H1 (cell line): ENCODE results near the gene WFDC12. TPM values are rescaled to one million over a fixed set of nuclear protein-coding genes. Genes with fewer than 3 reads are reported as not detected.

Source experiments
- CTCF ChIA-PET: fragments of 300-600 bp; sonication (Branson Sonifier 250); formaldehyde crosslinking; loops from one replicate; lab custom pipeline; 2021; ENCODE audit not compliant: partially characterized antibody; lab: Charles Lee
- POLR2A ChIA-PET: fragments of 300-600 bp; sonication (Branson Sonifier 250); formaldehyde crosslinking; loops from one replicate; lab custom pipeline; 2021; ENCODE audit warnings: inconsistent platforms; ENCODE audit not compliant: partially characterized antibody; lab: Charles Lee
- DNase-seq, 2 experiments: peaks; one replicate each; pipeline versions ENCODE4 v3.0.0 to v3.0.0-alpha.2; 2010 to 2022; ENCODE audit warnings: low spot score in 2 of 2, low read depth in 1 of 2, mixed read lengths in 1 of 2
- FAIRE-seq: peaks from 2 replicates; lab custom pipeline; 2011; peaks lifted over from hg19 to GRCh38; lab: Jason Lieb, UNC
- H2AFZ ChIP-seq: 2 replicates; pipeline ENCODE4 v1.8.1; 2012; ENCODE audit warnings: low read length, inconsistent platforms
- H2AK5ac ChIP-seq: 2 replicates; pipeline ENCODE4 v1.6.1; 2013; ENCODE audit warnings: low read depth, low read length
- H2BK120ac ChIP-seq: replicated peaks from 2 replicates; pipeline ENCODE3; 2013; ENCODE audit warnings: low read depth, low read length, inconsistent platforms
- H2BK12ac ChIP-seq: 2 replicates; pipeline ENCODE4 v1.6.1; 2013; ENCODE audit warnings: low read depth, low read length
- H2BK15ac ChIP-seq: 2 replicates; pipeline ENCODE4 v1.6.1; 2013; ENCODE audit warnings: low read length
- H2BK20ac ChIP-seq: 2 replicates; pipeline ENCODE4 v1.6.1; 2013; ENCODE audit warnings: low read length
- H2BK5ac ChIP-seq: 2 replicates; pipeline ENCODE4 v1.6.1; 2013; ENCODE audit warnings: low read depth, low read length
- H3K14ac ChIP-seq: 2 replicates; pipeline ENCODE4 v1.6.1; 2013; ENCODE audit warnings: inconsistent platforms; ENCODE audit not compliant: insufficient read length
- H3K18ac ChIP-seq: 2 replicates; pipeline ENCODE4 v1.6.1; 2013; ENCODE audit warnings: low read length; ENCODE audit errors: extremely low read depth
- H3K23ac ChIP-seq: 2 replicates; pipeline ENCODE4 v1.6.1; 2013; ENCODE audit warnings: inconsistent platforms; ENCODE audit not compliant: insufficient read length
- H3K23me2 ChIP-seq: 2 replicates; pipeline ENCODE4 v1.6.1; 2013; ENCODE audit warnings: low read depth, low read length
- H3K27ac ChIP-seq: 2 replicates; pipeline ENCODE4 v1.6.1; 2011; ENCODE audit warnings: low read depth, low read length, inconsistent platforms
- H3K27me3 ChIP-seq, 4 experiments: replicated peaks in 1 of 4; 1 replicate in 1 of 4; 2 replicates in 3 of 4; pipeline versions ENCODE4 v1.6.1 to v1.8.1; 2011 to 2013; ENCODE audit warnings: low read length in 3 of 4, mild to moderate bottlenecking in 3 of 4, inconsistent platforms in 2 of 4, mixed read lengths in 2 of 4, moderate library complexity in 1 of 4; ENCODE audit not compliant: control insufficient read depth in 3 of 4, insufficient read depth in 3 of 4; ENCODE audit errors: extremely low read depth in 1 of 4
- H3K36me3 ChIP-seq, 4 experiments: 2 replicates each; pipeline versions ENCODE4 v1.6.1 to v1.8.1; 2011 to 2013; ENCODE audit warnings: mild to moderate bottlenecking in 4 of 4, low read length in 3 of 4, moderate library complexity in 2 of 4, control low read depth in 1 of 4, inconsistent platforms in 1 of 4; ENCODE audit not compliant: insufficient read depth in 4 of 4, control insufficient read depth in 2 of 4
- H3K4ac ChIP-seq: replicated peaks from 2 replicates; pipeline ENCODE3; 2013; ENCODE audit warnings: low read length, low read depth, mixed read lengths, inconsistent platforms; ENCODE audit not compliant: insufficient read length
- H3K4me1 ChIP-seq, 4 experiments: replicated peaks in 1 of 4; 1 replicate in 1 of 4; 2 replicates in 3 of 4; pipeline versions ENCODE4 v1.6.1 to v1.8.1; 2011 to 2013; ENCODE audit warnings: low read length in 3 of 4, inconsistent platforms in 2 of 4, mixed read lengths in 1 of 4; ENCODE audit not compliant: insufficient read depth in 4 of 4, control insufficient read depth in 3 of 4
- H3K4me2 ChIP-seq, 2 experiments: 2 replicates each; pipeline versions ENCODE4 v1.6.1 to v1.8.1; 2011 to 2013; ENCODE audit warnings: low read depth in 2 of 2, low read length in 2 of 2, control low read depth in 1 of 2, inconsistent platforms in 1 of 2, mild to moderate bottlenecking in 1 of 2; ENCODE audit not compliant: insufficient read depth in 1 of 2
- H3K4me3 ChIP-seq, 4 experiments: fragments of 200-600, 300-600 bp in 1 of 4; sonication (generic), shearing (Covaris generic), sonication (Bioruptor Twin) in 1 of 4; 2 replicates each; pipeline versions ENCODE4 v1.5.1 to v1.8.1; 2011 to 2016; ENCODE audit warnings: low read length in 4 of 4, low read depth in 3 of 4, control low read depth in 2 of 4, inconsistent platforms in 2 of 4, mild to moderate bottlenecking in 2 of 4, mixed read lengths in 1 of 4, moderate library complexity in 1 of 4; ENCODE audit not compliant: insufficient read depth in 2 of 4; ENCODE audit errors: extremely low read depth in 1 of 4
- H3K56ac ChIP-seq: replicated peaks from 2 replicates; pipeline ENCODE3; 2013; ENCODE audit warnings: low read depth, mild to moderate bottlenecking, mixed read lengths, low read length, inconsistent platforms; ENCODE audit not compliant: insufficient read length
- H3K79me1 ChIP-seq: 2 replicates; pipeline ENCODE4 v1.6.1; 2013; ENCODE audit warnings: low read depth, low read length, control low read depth
- H3K79me2 ChIP-seq, 2 experiments: 2 replicates each; pipeline versions ENCODE4 v1.6.1 to v1.8.1; 2012 to 2013; ENCODE audit warnings: low read length in 2 of 2, mild to moderate bottlenecking in 2 of 2, inconsistent platforms in 1 of 2; ENCODE audit not compliant: insufficient read depth in 2 of 2, control insufficient read depth in 1 of 2
- H3K9ac ChIP-seq, 4 experiments: replicated peaks in 1 of 4; 1 replicate in 1 of 4; 2 replicates in 3 of 4; pipeline versions ENCODE4 v1.6.1 to v1.8.1; 2011 to 2013; ENCODE audit warnings: low read depth in 3 of 4, low read length in 3 of 4, control low read depth in 2 of 4, mild to moderate bottlenecking in 2 of 4, moderate library complexity in 2 of 4, inconsistent platforms in 1 of 4; ENCODE audit errors: extremely low read depth in 1 of 4
- H3K9me3 ChIP-seq, 2 experiments: 2 replicates each; pipeline versions ENCODE4 v1.6.1 to v1.8.1; 2012 to 2013; ENCODE audit warnings: mild to moderate bottlenecking in 2 of 2, moderate library complexity in 2 of 2, control low read depth in 1 of 2, inconsistent platforms in 1 of 2, low read depth in 1 of 2, low read length in 1 of 2, mixed read lengths in 1 of 2; ENCODE audit not compliant: insufficient read depth in 2 of 2
- H4K20me1 ChIP-seq, 2 experiments: replicated peaks in 1 of 2; 2 replicates each; pipeline versions ENCODE3 to v1.8.1; 2011 to 2013; ENCODE audit warnings: inconsistent platforms in 2 of 2, low read length in 2 of 2, mild to moderate bottlenecking in 1 of 2; ENCODE audit not compliant: insufficient read depth in 2 of 2, control insufficient read depth in 1 of 2
- H4K5ac ChIP-seq: 2 replicates; pipeline ENCODE4 v1.6.1; 2013; ENCODE audit warnings: low read length, low read depth, mixed read lengths, inconsistent platforms; ENCODE audit not compliant: insufficient read length
- H4K8ac ChIP-seq: 2 replicates; pipeline ENCODE4 v1.8.0; 2013; ENCODE audit warnings: mild to moderate bottlenecking, moderate library complexity, low read length, inconsistent platforms; ENCODE audit not compliant: insufficient read depth; ENCODE audit errors: extremely low read depth
- H4K91ac ChIP-seq: replicated peaks from 2 replicates; pipeline ENCODE3; 2013; ENCODE audit warnings: low read length, mixed read lengths, inconsistent platforms; ENCODE audit not compliant: insufficient read length
- BACH1 ChIP-seq: IDR thresholded peaks from 2 replicates; pipeline ENCODE4 v1.6.1; 2012; ENCODE audit warnings: low read length, improper control_type of control experiment
- BCL11A ChIP-seq, 2 experiments: IDR thresholded peaks; one replicate each; pipeline ENCODE4 v1.6.1; 2011; ENCODE audit warnings: low read depth in 2 of 2, low read length in 2 of 2, mild to moderate bottlenecking in 2 of 2
- BRCA1 ChIP-seq: IDR thresholded peaks from 2 replicates; pipeline ENCODE4 v1.6.1; 2012; ENCODE audit warnings: low read depth, low read length, improper control_type of control experiment
- CREB1 ChIP-seq: IDR thresholded peaks from 2 replicates; pipeline ENCODE4 v1.6.1; 2012; ENCODE audit warnings: inconsistent platforms
- FOSL1 ChIP-seq: IDR thresholded peaks from 2 replicates; pipeline ENCODE4 v1.6.1; 2011; ENCODE audit warnings: mild to moderate bottlenecking, low read depth, low read length, moderate library complexity; ENCODE audit not compliant: insufficient read depth
- HDAC2 ChIP-seq, 2 experiments: fragments of 300-600 bp in 1 of 2; sonication (generic) in 1 of 2; IDR thresholded peaks; 2 replicates each; pipeline ENCODE4 v1.6.1; 2011 to 2012; ENCODE audit warnings: low read depth in 2 of 2, low read length in 2 of 2, mild to moderate bottlenecking in 2 of 2, moderate library complexity in 2 of 2, borderline replicate concordance in 1 of 2, inconsistent platforms in 1 of 2
- JUN ChIP-seq: IDR thresholded peaks from 2 replicates; pipeline ENCODE4 v1.6.1; 2011; ENCODE audit warnings: low read depth, mild to moderate bottlenecking, improper control_type of control experiment, low read length
- KDM4A ChIP-seq: IDR thresholded peaks from one replicate; pipeline ENCODE4 v1.7.1; 2012; ENCODE audit warnings: low read depth, mild to moderate bottlenecking, moderate library complexity, low read length, inconsistent platforms; ENCODE audit not compliant: severe bottlenecking
- POLR2AphosphoS5 ChIP-seq: IDR thresholded peaks from 2 replicates; pipeline ENCODE4 v1.6.1; 2011; ENCODE audit warnings: low read depth, low read length
- SAP30 ChIP-seq: fragments of 300-600 bp; sonication (generic); IDR thresholded peaks from 2 replicates; pipeline ENCODE4 v1.7.1; 2012; ENCODE audit warnings: low read length, moderate library complexity, mild to moderate bottlenecking, inconsistent platforms; ENCODE audit not compliant: insufficient read depth, insufficient replicate concordance
- SIN3A ChIP-seq, 2 experiments: IDR thresholded peaks in 1 of 2; conservative IDR thresholded peaks in 1 of 2; 2 replicates each; pipeline ENCODE4 v1.6.1; 2011 to 2012; ENCODE audit warnings: low read length in 2 of 2, improper control_type of control experiment in 1 of 2, low read depth in 1 of 2, mild to moderate bottlenecking in 1 of 2
- SP1 ChIP-seq: IDR thresholded peaks from 2 replicates; pipeline ENCODE4 v1.6.1; 2011; ENCODE audit warnings: low read depth, low read length
- SP2 ChIP-seq: IDR thresholded peaks from 2 replicates; pipeline ENCODE4 v1.6.1; 2012; ENCODE audit warnings: mild to moderate bottlenecking, low read length, inconsistent platforms
- SRF ChIP-seq: IDR thresholded peaks from 2 replicates; pipeline ENCODE4 v1.6.1; 2011; ENCODE audit warnings: mild to moderate bottlenecking, low read depth, low read length, moderate library complexity
- TAF7 ChIP-seq: optimal IDR thresholded peaks from 2 replicates; pipeline ENCODE3; 2011; ENCODE audit warnings: low read depth, mild to moderate bottlenecking, inconsistent platforms, low read length, moderate library complexity, borderline replicate concordance
- WGBS, 2 experiments: shearing (Covaris generic) in 1 of 2; methylation state at CpG; one replicate each; pipeline versions ENCODE4 v1.1.6 to v1.1.7; 2013 to 2015; ENCODE audit warnings: low lambda C conversion rate in 2 of 2, mixed read lengths in 2 of 2, inconsistent platforms in 1 of 2, low coverage in 1 of 2, missing lambda C conversion rate in 1 of 2; ENCODE audit not compliant: insufficient replicate concordance in 2 of 2, insufficient coverage in 1 of 2, insufficient read length in 1 of 2; ENCODE audit errors: extremely low coverage in 1 of 2, missing lambda C conversion rate in 1 of 2; 5-methylcytosine and 5-hydroxymethylcytosine counted together
- polyA plus RNA-seq, 7 experiments: library from polyadenylated mRNA; depleted of rRNA in 3 of 7; stranded (reverse) in 5 of 7; unstranded in 2 of 7; fragments of >200 nt in 5 of 7; fragments of 200-250 nt in 2 of 7; gene quantifications; 1 replicate in 5 of 7; 2 replicates in 1 of 7; 4 replicates in 1 of 7; pipeline versions ENCODE4 v1.2.1 to v1.2.3, GENCODE V29; 2011 to 2013; ENCODE audit warnings: missing spikeins in 2 of 7, mixed read lengths in 2 of 7
- total RNA-seq: library from RNA; stranded (reverse); fragmentation: NEBNext Ultra II Directional; extraction: Animal tissue kit (Norgen Biotek cat#: 25700); gene quantifications from 2 replicates; pipeline ENCODE4 v1.2.1, GENCODE V29; 2021

The WFDC12 gene
- total and polyA plus RNA-seq, 2 of the 8 experiments (the other 6 are each of a cell fraction or from before 2014, with no cell fraction given), result not detected

GRCh38 chr20:45164906-45165305 lies 40.6 kb upstream of the WFDC12 start:
- CTCF ChIA-PET, result interaction anchor here (1.2 kb wide), 1 partner anchor 26 kb away, joined by 3 read pairs; no protein-coding TSS in a partner anchor
- POLR2A ChIA-PET, result no interaction called here
- Histone ChIP-seq H3K79me2 (no peaks in the 10 kb centered on the region), H2BK5ac (no peak overlapping the region), H3K79me1 (no peaks in the 10 kb centered on the region), H2BK20ac (no peak overlapping the region), H3K27ac (no peak overlapping the region), H2BK15ac (no peak overlapping the region), H2BK120ac (no peak overlapping the region), H2AFZ (no peak overlapping the region), H4K5ac (no peak overlapping the region), H3K27me3 (no peaks in the 10 kb centered on the region), H3K4me1 (no peaks in the 10 kb centered on the region), H4K20me1 (no peaks in the 10 kb centered on the region), H3K9me3 (peaks cover 4 to 6% of the 10 kb centered on the region in 2 experiments; a peak in 2 of 4 replicates), H3K23me2 (no peaks in the 10 kb centered on the region), H3K4me3 (no peak overlapping the region), H3K18ac (no peak overlapping the region), H3K14ac (no peak overlapping the region), H3K4ac (no peak overlapping the region), H3K4me2 (no peak overlapping the region), H3K56ac (no peak overlapping the region), H2BK12ac (no peak overlapping the region), H4K8ac (no peak overlapping the region), H4K91ac (no peak overlapping the region), H3K36me3 (no peaks in the 10 kb centered on the region), H3K23ac (no peak overlapping the region), H3K9ac (no peak overlapping the region), H2AK5ac (no peak overlapping the region)
- no peak for DNase-seq
- no peak for FAIRE-seq
- 93% methylated on average over 1 of the region's 1 CpG; no CpG with 5 or more reads in 1 of the 2 experiments for WGBS, 2 experiments
- TF ChIP-seq JUN (no peak), POLR2AphosphoS5 (no peak), FOSL1 (no peak), SAP30 (no peak), CREB1 (no peak), TAF7 (no peak), BRCA1 (no peak), BCL11A (IDR thresholded peaks at IDR 0.05; ENCODE audit: low read depth in 2 of 2, low read length in 2 of 2) (no peak), KDM4A (no peak), SP2 (no peak), SRF (no peak), SP1 (no peak), HDAC2 (IDR thresholded peaks at IDR 0.05; ENCODE audit: borderline replicate concordance in 1 of 2, low read depth in 2 of 2, low read length in 2 of 2) (no peak), BACH1 (no peak), SIN3A (conservative IDR thresholded peaks at IDR 0.05 in 1 of 2, IDR thresholded peaks at IDR 0.05 in 1 of 2; ENCODE audit: low read depth in 1 of 2, low read length in 2 of 2) (no peak)
